Left ventricle myocardium inferior (tissue), 1 donor: ENCODE results near the gene FAM110A. TPM values are rescaled to one million over a fixed set of nuclear protein-coding genes. Genes with fewer than 3 reads are reported as not detected.
"Not testable (repeated sequence)": the region's sequence is repeated elsewhere in the genome, so short reads cannot be mapped to it uniquely, and the experiment has no call there.

Source experiments
- DNase-seq: peaks from one replicate; pipeline ENCODE4 v3.0.0-alpha.2; 2020
- H3K27ac ChIP-seq: fragments of 200-600 bp; replicated peaks from 2 replicates; pipeline ENCODE4 v1.8.0; 2021
- H3K27me3 ChIP-seq: fragments of 200-600 bp; 2 replicates; pipeline ENCODE4 v1.8.0; 2021; ENCODE audit warnings: low read depth
- H3K36me3 ChIP-seq: fragments of 200-600 bp; 2 replicates; pipeline ENCODE4 v1.8.0; 2021
- H3K4me1 ChIP-seq: fragments of 200-600 bp; 2 replicates; pipeline ENCODE4 v1.8.0; 2021
- H3K4me3 ChIP-seq: fragments of 200-600 bp; 2 replicates; pipeline ENCODE4 v1.8.0; 2021; ENCODE audit warnings: mild to moderate bottlenecking, moderate library complexity
- H3K9me3 ChIP-seq: fragments of 200-600 bp; replicated peaks from 2 replicates; pipeline ENCODE4 v1.8.0; 2021
- CTCF ChIP-seq: fragments of 200-600 bp; IDR thresholded peaks from 2 replicates; pipeline ENCODE4 v1.8.0; 2021; ENCODE audit warnings: antibody characterized with exemption, mild to moderate bottlenecking, borderline replicate concordance
- intact Hi-C: fragments of 100-400 bp; cut with micrococcal nuclease; formaldehyde crosslinking; loops from one replicate; pipeline ENCODE4 v1.11.0; 2022
- total RNA-seq: library from RNA; stranded (reverse); fragmentation: NEBNext Ultra II Directional; extraction: Animal tissue kit (Norgen Biotek cat#: 25700); gene quantifications from one replicate; pipeline ENCODE4 v1.2.1, GENCODE V29; 2021
- donor health status: DM: no; HTN: yes; CAD: no; lungs with severe emphysema.

The FAM110A gene
- total RNA-seq, 1 donor from 2014 or later = 2.0 TPM

- H3K9me3 ChIP-seq = no peaks in the 10 kb centered on the region
- H3K36me3 ChIP-seq = no peaks in the 10 kb centered on the region
- no peak for TF ChIP-seq CTCF
- intact Hi-C loops = no loop called here
- no peak for DNase-seq
- peak overlapping the region; percentile 38 for H3K27ac ChIP-seq
- no peak overlapping the region for H3K4me3 ChIP-seq
- no peaks in the 10 kb centered on the region for H3K27me3 ChIP-seq
- H3K4me1 ChIP-seq = peaks cover 19% of the 10 kb centered on the region
Observed at GRCh38 chr20:891706-892080, 58.2 kb downstream of the FAM110A start.

GRCh38 chr20:892371-892770 lies 58.9 kb downstream of the FAM110A start:
- H3K9me3 ChIP-seq, H3K4me3 ChIP-seq: not testable (repeated sequence)

More at GRCh38 chr20:892371-892770, 58.9 kb downstream of the FAM110A start:
- H3K4me1 ChIP-seq = peaks cover 19% of the 10 kb centered on the region
- intact Hi-C loops, H3K36me3 ChIP-seq, H3K27me3 ChIP-seq, DNase-seq, H3K27ac ChIP-seq: not testable (repeated sequence)

Other genes with a start within 250 kb of the FAM110A start
- 11.1 TPM for gene TCF15, start 223.4 kb upstream of the FAM110A start, total RNA-seq
- 55.3 TPM for gene SRXN1, start 180.5 kb upstream of the FAM110A start, total RNA-seq
- gene SCRT2, start 157.9 kb upstream of the FAM110A start, total RNA-seq = not detected
- 2.3 TPM for gene SLC52A3, start 65.2 kb upstream of the FAM110A start, total RNA-seq
- 0.05 TPM for gene ANGPT4, start 82.6 kb downstream of the FAM110A start, total RNA-seq
- gene RSPO4, start 168.6 kb downstream of the FAM110A start, total RNA-seq = not detected